HEK293T (cell line): ENCODE results near the gene R3HDM2.

ENCODE experiments used
- ARNT ChIP-seq: fragments of 450-650 bp; IDR thresholded peaks from 2 replicates; pipeline ENCODE4 v1.6.1; 2017; ENCODE audit warnings: mild to moderate bottlenecking
- BHLHE40 ChIP-seq: fragments of 450-650 bp; IDR thresholded peaks from 2 replicates; pipeline ENCODE4 v1.6.1; 2016; ENCODE audit warnings: mild to moderate bottlenecking, moderate library complexity, borderline replicate concordance
- ELF4 ChIP-seq: fragments of 450-650 bp; IDR thresholded peaks from 2 replicates; pipeline ENCODE4 v1.6.1; 2017; ENCODE audit warnings: antibody characterized with exemption
- FOXK2 ChIP-seq: fragments of 450-650 bp; IDR thresholded peaks from 2 replicates; pipeline ENCODE4 v1.6.1; 2016; ENCODE audit warnings: mild to moderate bottlenecking
- TARDBP ChIP-seq: fragments of 450-650 bp; IDR thresholded peaks from 2 replicates; pipeline ENCODE4 v1.6.1; 2016

DNA sequence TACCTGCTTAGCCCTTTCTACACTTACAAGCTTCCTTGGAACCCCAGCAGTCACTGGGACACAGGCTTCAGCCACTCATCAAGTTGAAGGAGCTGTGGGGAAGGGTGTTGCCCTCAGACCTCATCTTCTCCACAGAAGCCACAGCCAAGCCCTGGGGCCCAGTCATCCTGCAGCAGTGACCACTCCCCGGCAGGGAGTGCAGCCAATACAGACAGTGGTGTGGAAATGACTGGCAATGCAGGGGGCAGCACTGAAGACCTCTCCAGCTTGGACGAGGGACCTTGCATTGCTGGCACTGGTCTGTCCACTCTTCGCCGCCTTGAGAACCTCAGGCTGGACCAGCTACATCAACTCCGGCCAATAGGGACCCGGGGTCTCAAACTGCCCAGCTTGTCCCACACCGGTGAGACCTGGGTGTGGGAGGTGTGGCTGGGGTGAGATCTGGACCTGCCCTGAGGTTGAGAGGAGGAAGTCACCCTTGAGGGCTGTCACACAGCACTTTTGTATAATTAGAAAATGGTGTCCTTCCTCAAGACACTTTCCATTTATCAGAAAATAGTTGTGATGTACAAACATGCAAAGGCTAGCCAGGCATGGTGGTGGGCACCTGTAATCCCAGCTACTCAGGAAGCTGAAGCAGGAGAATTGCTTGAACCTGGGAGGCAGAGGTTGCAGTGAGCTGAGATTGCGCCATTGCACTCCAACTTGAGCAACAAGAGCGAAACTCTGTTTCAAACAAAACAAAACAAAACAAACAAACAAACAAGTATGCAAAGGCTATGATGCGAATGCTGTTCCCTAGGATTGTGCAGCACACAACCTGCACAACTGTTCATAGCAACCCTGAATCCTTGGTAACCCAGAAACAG lies 38.7 kb upstream of the R3HDM2 start:
- TF ChIP-seq ELF4 (no peak), ARNT (no peak), TARDBP (no peak), BHLHE40 (no peak), FOXK2 (no peak)
